ENCODE results near the gene CRIM1. TPM values are rescaled to one million over a fixed set of nuclear protein-coding genes. Genes with fewer than 3 reads are reported as not detected.

Gene CRIM1
- total RNA-seq, 1 donor from 2014 or later, result 105 TPM

GRCh38 chr2:36399050-36399449 is 43.5 kb downstream of the CRIM1 start:
- no peak for ATAC-seq
- TF ChIP-seq CTCF (IDR thresholded peaks at IDR 0.05), result no peak
- no peak overlapping the region for H3K27ac ChIP-seq
- no peak for DNase-seq
- no peaks in the 10 kb centered on the region for H3K36me3 ChIP-seq
- no peaks in the 10 kb centered on the region for H3K9me3 ChIP-seq
- H3K4me1 ChIP-seq, result peaks cover 25% of the 10 kb centered on the region
- no peak overlapping the region for H3K4me3 ChIP-seq
- intact Hi-C loops (cut with DNase I), result no loop called here
- H3K27me3 ChIP-seq (ENCODE audit: low read depth), result no peaks in the 10 kb centered on the region

GRCh38 chr2:36403675-36404230 is 48.2 kb downstream of the CRIM1 start:
- Histone ChIP-seq H3K9me3 (no peaks in the 10 kb centered on the region), H3K4me3 (no peak overlapping the region), H3K27me3 (ENCODE audit: low read depth) (no peaks in the 10 kb centered on the region), H3K4me1 (peaks cover 32% of the 10 kb centered on the region), H3K36me3 (no peaks in the 10 kb centered on the region), H3K27ac (no peak overlapping the region)
- TF ChIP-seq CTCF (IDR thresholded peaks at IDR 0.05), result no peak
- no peak for DNase-seq
- intact Hi-C loops (cut with DNase I), result no loop called here
- peak; percentile 50 to 63 for ATAC-seq

DNA sequence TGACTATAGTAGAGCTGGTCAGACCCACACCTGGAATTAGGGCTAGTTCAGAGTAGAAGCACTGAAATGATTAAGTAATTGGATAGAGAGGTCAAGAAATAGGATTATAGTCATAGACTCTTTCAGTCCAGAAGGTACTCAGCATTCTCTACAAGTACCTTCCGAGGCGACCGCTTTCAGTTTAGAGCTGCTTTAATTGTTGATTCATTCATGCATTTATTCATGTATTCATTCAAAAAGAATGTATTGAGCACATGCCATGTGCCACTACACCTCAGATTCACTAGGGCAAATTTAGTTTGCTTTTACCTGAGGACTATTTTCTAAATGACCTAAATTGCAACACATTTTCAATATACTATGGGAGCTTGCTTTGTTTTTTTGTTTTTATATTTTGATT is 48.7 kb downstream of the CRIM1 start:
- H3K27ac ChIP-seq, result no peak overlapping the region
- no peaks in the 10 kb centered on the region for H3K9me3 ChIP-seq
- intact Hi-C loops (cut with DNase I), result no loop called here
- no peak overlapping the region for H3K4me3 ChIP-seq
- no peaks in the 10 kb centered on the region for H3K27me3 ChIP-seq (ENCODE audit: low read depth)
- TF ChIP-seq CTCF (IDR thresholded peaks at IDR 0.05), result no peak
- ATAC-seq, result peak; percentile 40 to 68
- DNase-seq, result no peak
- peaks cover 36% of the 10 kb centered on the region for H3K4me1 ChIP-seq
- H3K36me3 ChIP-seq, result no peaks in the 10 kb centered on the region

DNA sequence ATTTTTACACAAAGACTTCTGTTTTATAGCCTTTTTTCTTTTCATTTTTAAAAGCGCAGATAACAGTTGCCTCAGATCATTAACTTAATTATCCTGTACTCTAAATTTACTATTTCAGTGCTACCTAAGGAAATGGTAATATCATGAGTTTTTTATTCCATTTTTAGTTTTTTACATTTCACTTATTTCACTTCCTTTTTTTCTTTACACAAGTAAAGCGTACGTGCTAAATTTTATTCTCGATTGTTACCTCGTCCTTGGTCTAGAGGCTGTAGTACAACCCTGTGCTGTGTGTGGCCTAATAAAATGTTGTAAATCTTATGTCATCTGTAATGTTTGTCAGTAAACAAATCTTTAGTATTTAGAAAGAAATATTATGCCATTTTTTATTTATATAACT is 49.2 kb downstream of the CRIM1 start:
- Histone ChIP-seq H3K9me3 (no peaks in the 10 kb centered on the region), H3K4me3 (no peak overlapping the region), H3K36me3 (no peaks in the 10 kb centered on the region), H3K4me1 (peaks cover 40% of the 10 kb centered on the region), H3K27me3 (ENCODE audit: low read depth) (no peaks in the 10 kb centered on the region), H3K27ac (no peak overlapping the region)
- intact Hi-C loops (cut with DNase I), result no loop called here
- no peak for DNase-seq
- TF ChIP-seq CTCF (IDR thresholded peaks at IDR 0.05), result no peak
- no peak for ATAC-seq

GRCh38 chr2:36405183-36405582 is 49.6 kb downstream of the CRIM1 start:
- Histone ChIP-seq H3K27ac (no peak overlapping the region), H3K4me1 (peaks cover 44% of the 10 kb centered on the region), H3K4me3 (no peak overlapping the region), H3K36me3 (no peaks in the 10 kb centered on the region), H3K27me3 (ENCODE audit: low read depth) (no peaks in the 10 kb centered on the region), H3K9me3 (no peaks in the 10 kb centered on the region)
- intact Hi-C loops (cut with DNase I), result no loop called here
- ATAC-seq (peak in 1 of 2 donors; percentile 13), DNase-seq (no peak)
- TF ChIP-seq CTCF (IDR thresholded peaks at IDR 0.05), result no peak

GRCh38 chr2:36406296-36406695 is 50.7 kb downstream of the CRIM1 start:
- H3K9me3 ChIP-seq, result no peaks in the 10 kb centered on the region
- DNase-seq, result no peak
- peaks cover 55% of the 10 kb centered on the region for H3K4me1 ChIP-seq
- intact Hi-C loops (cut with DNase I), result no loop called here
- ATAC-seq, result no peak
- H3K4me3 ChIP-seq, result no peak overlapping the region
- no peak overlapping the region for H3K27ac ChIP-seq
- no peaks in the 10 kb centered on the region for H3K36me3 ChIP-seq
- no peak for TF ChIP-seq CTCF (IDR thresholded peaks at IDR 0.05)
- no peaks in the 10 kb centered on the region for H3K27me3 ChIP-seq (ENCODE audit: low read depth)

Measured in lower lobe of right lung (tissue), 2 donors.